GM12878 (cell line): ENCODE data around the gene GMDS. TPM values are rescaled to one million over a fixed set of nuclear protein-coding genes. Genes with fewer than 3 reads are reported as not detected.

Experiments used
- ATAC-seq: fragments of 200-7000 bp; cut with Tn5 transposase; 3 replicates; pipeline ENCODE4 v1.9.1; 2020; ENCODE audit warnings: mild to moderate bottlenecking, moderate library complexity
- BruUV-seq: library from RNA; stranded (reverse); fragments of 400-500 nt; replicated peaks from 2 replicates; lab custom pipeline; 2021; lab: Mats Ljungman, UMichigan
- CTCF ChIA-PET: fragments of 300-600 bp; sonication (Branson Sonifier 250); formaldehyde crosslinking; extraction: SDS; loops from one replicate; lab custom pipeline; 2021; ENCODE audit warnings: inconsistent platforms; lab: Yijun Ruan, JAX
- POLR2A ChIA-PET: fragments of 350-600 bp; formaldehyde crosslinking; extraction: SDS; loops from one replicate; lab custom pipeline; 2021; ENCODE audit warnings: inconsistent platforms; lab: Charles Lee
- RAD21 ChIA-PET: fragments of 300-600 bp; sonication (Branson Sonifier 250); formaldehyde crosslinking; loops from one replicate; lab custom pipeline; 2023; ENCODE audit warnings: antibody characterized with exemption; ENCODE audit not compliant: unreplicated experiment; lab: Charles Lee
- SMC1A ChIA-PET: fragments of 300-600 bp; sonication (Branson Sonifier 250); formaldehyde crosslinking; loops from one replicate; lab custom pipeline; 2023; ENCODE audit not compliant: unreplicated experiment, uncharacterized antibody; lab: Charles Lee
- DNase-seq: peaks from one replicate; pipeline ENCODE4 v3.0.0-alpha.2; 2011; ENCODE audit warnings: low read depth, low spot score
- FAIRE-seq: peaks from 3 replicates; lab custom pipeline; 2011; peaks lifted over from hg19 to GRCh38; lab: Jason Lieb, UNC
- H2AFZ ChIP-seq: 2 replicates; pipeline ENCODE4 v1.6.0; 2011; ENCODE audit warnings: low read depth, low read length, control low read depth; ENCODE audit not compliant: control insufficient read depth
- H3K27ac ChIP-seq: 2 replicates; pipeline ENCODE4 v1.5.1; 2011; ENCODE audit warnings: control low read depth; ENCODE audit not compliant: control insufficient read depth, insufficient read depth
- H3K27me3 ChIP-seq, 2 experiments: replicated peaks in 1 of 2; 2 replicates each; pipeline versions ENCODE4 v1.6.0 to v1.6.1; 2011; ENCODE audit warnings: low read length in 1 of 2; ENCODE audit not compliant: control insufficient read depth in 2 of 2, insufficient read depth in 2 of 2
- H3K36me3 ChIP-seq, 2 experiments: 2 replicates each; pipeline ENCODE4 v1.5.1; 2011; ENCODE audit warnings: low read length in 1 of 2; ENCODE audit not compliant: control insufficient read depth in 2 of 2, insufficient read depth in 2 of 2
- H3K4me1 ChIP-seq: 2 replicates; pipeline ENCODE4 v1.6.1; 2011; ENCODE audit warnings: mild to moderate bottlenecking, low read length, moderate library complexity, mixed read lengths; ENCODE audit not compliant: control insufficient read depth, insufficient read depth
- H3K4me2 ChIP-seq: 2 replicates; pipeline ENCODE4 v1.6.0; 2011; ENCODE audit warnings: control low read depth; ENCODE audit not compliant: control insufficient read depth, insufficient read depth
- H3K4me3 ChIP-seq: fragments of 200-600 bp; sonication (generic); 2 replicates; pipeline ENCODE4 v1.5.1; 2016
- H3K79me2 ChIP-seq: 2 replicates; pipeline ENCODE4 v1.6.0; 2011; ENCODE audit warnings: low read length; ENCODE audit not compliant: control insufficient read depth, insufficient read depth
- H3K9ac ChIP-seq: 2 replicates; pipeline ENCODE4 v1.8.0; 2011; ENCODE audit warnings: low read length, control low read depth, mixed read lengths; ENCODE audit not compliant: control insufficient read depth, insufficient read depth
- H3K9me3 ChIP-seq: replicated peaks from 3 replicates; pipeline ENCODE4 v1.5.1; 2011; ENCODE audit warnings: mild to moderate bottlenecking, low read length; ENCODE audit not compliant: control insufficient read depth, insufficient read depth
- H4K20me1 ChIP-seq: 2 replicates; pipeline ENCODE4 v1.6.0; 2011; ENCODE audit not compliant: control insufficient read depth, insufficient read depth
- ATF3 ChIP-seq: IDR thresholded peaks from 2 replicates; pipeline ENCODE4 v1.6.1; 2011; ENCODE audit warnings: low read depth, mild to moderate bottlenecking, low read length, moderate library complexity, borderline replicate concordance; ENCODE audit errors: extremely low read depth
- BHLHE40 ChIP-seq, 2 experiments: fragments of 450-650 bp in 1 of 2; IDR thresholded peaks; 2 replicates each; pipeline ENCODE4 v1.6.1; 2011 to 2017; ENCODE audit warnings: low read depth in 2 of 2, borderline replicate concordance in 1 of 2, improper control_type of control experiment in 1 of 2, low read length in 1 of 2, mild to moderate bottlenecking in 1 of 2
- DPF2 ChIP-seq: fragments of 450-650 bp; IDR thresholded peaks from 2 replicates; pipeline ENCODE4 v1.6.1; 2017; ENCODE audit warnings: mild to moderate bottlenecking
- ELK1 ChIP-seq: IDR thresholded peaks from 2 replicates; pipeline ENCODE4 v1.6.1; 2012; ENCODE audit warnings: low read depth, low read length, improper control_type of control experiment
- EP300 ChIP-seq, 2 experiments: fragments of 150-350 bp in 1 of 2; IDR thresholded peaks; 2 replicates each; pipeline ENCODE4 v1.6.1; 2011 to 2012; ENCODE audit warnings: low read depth in 2 of 2, low read length in 2 of 2, borderline replicate concordance in 1 of 2, improper control_type of control experiment in 1 of 2, inconsistent platforms in 1 of 2; ENCODE audit not compliant: control insufficient read depth in 1 of 2
- HDAC2 ChIP-seq: fragments of 200-600 bp; sonication (generic); IDR thresholded peaks from 2 replicates; pipeline ENCODE4 v1.6.1; 2017
- JUNB ChIP-seq: IDR thresholded peaks from 2 replicates; pipeline ENCODE4 v1.6.1; 2016; ENCODE audit warnings: antibody characterized with exemption, mild to moderate bottlenecking
- LARP7 ChIP-seq: fragments of 450-650 bp; IDR thresholded peaks from 2 replicates; pipeline ENCODE4 v1.6.1; 2017; ENCODE audit warnings: mild to moderate bottlenecking
- PML ChIP-seq: IDR thresholded peaks from 2 replicates; pipeline ENCODE4 v1.6.1; 2012; ENCODE audit warnings: low read length, inconsistent platforms
- POLR2AphosphoS2 ChIP-seq: IDR thresholded peaks from 2 replicates; pipeline ENCODE4 v1.6.1; 2011; ENCODE audit warnings: low read depth, mild to moderate bottlenecking, low read length, improper control_type of control experiment, moderate library complexity
- RUNX3 ChIP-seq: IDR thresholded peaks from 2 replicates; pipeline ENCODE4 v1.6.1; 2012; ENCODE audit warnings: low read length, inconsistent platforms
- SKIL ChIP-seq: fragments of 450-650 bp; IDR thresholded peaks from 2 replicates; pipeline ENCODE4 v1.6.1; 2017; ENCODE audit warnings: mild to moderate bottlenecking, low read depth, inconsistent platforms; ENCODE audit not compliant: poor library complexity, severe bottlenecking
- SMAD5 ChIP-seq: IDR thresholded peaks from 2 replicates; pipeline ENCODE4 v1.6.1; 2016; ENCODE audit warnings: antibody characterized with exemption, low read depth
- SREBF2 ChIP-seq: IDR thresholded peaks from 2 replicates; pipeline ENCODE4 v1.6.1; 2012; ENCODE audit warnings: mild to moderate bottlenecking, low read length
- STAT1 ChIP-seq: fragments of 450-650 bp; conservative IDR thresholded peaks from 2 replicates; pipeline ENCODE4 v1.6.1; 2014; ENCODE audit warnings: antibody characterized with exemption, mild to moderate bottlenecking
- TCF3 ChIP-seq: IDR thresholded peaks from 2 replicates; pipeline ENCODE4 v1.6.1; 2012; ENCODE audit warnings: low read depth, mild to moderate bottlenecking, low read length, borderline replicate concordance; ENCODE audit not compliant: insufficient read depth
- ZNF24 ChIP-seq: fragments of 450-650 bp; IDR thresholded peaks from 2 replicates; pipeline ENCODE4 v1.6.1; 2017; ENCODE audit warnings: antibody characterized with exemption, mild to moderate bottlenecking
- ZNF274 ChIP-seq: IDR thresholded peaks from one replicate; pipeline ENCODE4 v1.8.0; 2011; ENCODE audit not compliant: insufficient read length, insufficient read depth
- ZZZ3 ChIP-seq: IDR thresholded peaks from 2 replicates; pipeline ENCODE4 v1.6.1; 2011; ENCODE audit warnings: low read depth; ENCODE audit not compliant: control insufficient read depth, insufficient read length
- WGBS: methylation state at CpG from one replicate; pipeline ENCODE4 v1.1.6; 2016; ENCODE audit warnings: low lambda C conversion rate; ENCODE audit not compliant: insufficient replicate concordance, insufficient coverage; ENCODE audit errors: missing lambda C conversion rate; 5-methylcytosine and 5-hydroxymethylcytosine counted together
- in situ Hi-C: fragments of 300-500 bp; cut with MboI; formaldehyde crosslinking; loops from 9 replicates; pipeline ENCODE4 v1.14.3; 2018; ENCODE audit warnings: mixed read lengths
- intact Hi-C: fragments of 100-400 bp; cut with micrococcal nuclease; formaldehyde crosslinking; loops from one replicate; pipeline ENCODE4 v1.14.2; 2022; ENCODE audit not compliant: unreplicated experiment
- polyA plus RNA-seq, 11 experiments: library from polyadenylated mRNA; depleted of rRNA in 4 of 11; unstranded in 6 of 11; stranded (reverse) in 5 of 11; fragments of >200 nt; fragmentation: Nextera tagmentation in 4 of 11; fragmentation: Illumina TruSeq in 1 of 11; extraction: Ambion mirVana in 4 of 11; extraction: Trizol in 1 of 11; gene quantifications; 1 replicate in 1 of 11; 2 replicates in 10 of 11; pipeline versions ENCODE4 v1.2.1 to v1.2.3, GENCODE V29; 2011 to 2016; ENCODE audit warnings: inconsistent platforms in 2 of 11, missing spikeins in 2 of 11, low read depth in 1 of 11
- total RNA-seq, 4 experiments: library from RNA; depleted of rRNA in 3 of 4; stranded (reverse); fragments of >200 nt in 3 of 4; fragmentation: Illumina TruSeq in 1 of 4; extraction: Trizol in 1 of 4; gene quantifications; 2 replicates each; pipeline versions ENCODE4 v1.2.1 to v1.2.3, GENCODE V29; 2013 to 2021

GMDS gene
- total and polyA plus RNA-seq, 10 of the 15 experiments (the other 5 are each of a cell fraction or from before 2014, with no cell fraction given): 0.61 to 53.8 (median 29.3) TPM

- intact Hi-C loops: no loop called here
- 99% methylated on average over 4 of the region's 4 CpGs for WGBS
- Histone ChIP-seq H3K9me3 (no peaks in the 10 kb centered on the region), H3K4me2 (no peak overlapping the region), H3K79me2 (no peaks in the 10 kb centered on the region), H3K4me1 (no peaks in the 10 kb centered on the region), H3K9ac (no peak overlapping the region), H3K36me3 (no peaks in the 10 kb centered on the region), H3K4me3 (no peak overlapping the region), H3K27ac (no peak overlapping the region), H4K20me1 (no peaks in the 10 kb centered on the region), H3K27me3 (no peaks in the 10 kb centered on the region), H2AFZ (no peak overlapping the region)
- FAIRE-seq (no peak), ATAC-seq (no peak), DNase-seq (no peak)
- ChIA-PET SMC1A (no interaction called here), RAD21 (interaction anchor here (0.9 kb wide), 1 partner anchor 723 kb away, joined by 3 read pairs; no protein-coding TSS in a partner anchor), POLR2A (no interaction called here), CTCF (interaction anchor here (1.4 kb wide), 1 partner anchor 35 kb away, joined by 3 read pairs; no protein-coding TSS in a partner anchor)
- TF ChIP-seq BHLHE40 (IDR thresholded peaks at IDR 0.05; ENCODE audit: borderline replicate concordance in 1 of 2, low read depth in 2 of 2, low read length in 1 of 2) (no peak), ZNF274 (no peak), SMAD5 (no peak), JUNB (no peak), HDAC2 (no peak), ZZZ3 (no peak), TCF3 (no peak), EP300 (IDR thresholded peaks at IDR 0.05; ENCODE audit: borderline replicate concordance in 1 of 2, control insufficient read depth in 1 of 2, low read depth in 2 of 2, low read length in 2 of 2) (no peak), STAT1 (no peak), POLR2AphosphoS2 (no peak), PML (no peak), ELK1 (no peak), LARP7 (no peak), RUNX3 (no peak), SREBF2 (no peak), DPF2 (no peak), SKIL (no peak), ZNF24 (no peak), ATF3 (no peak)
- BruUV-seq: no TSS peak
- in situ Hi-C loops: no loop called here
These were observed 614.2 kb downstream of the GMDS start for GRCh38 chr6:1631251-1631650.
